Upper lobe of left lung (tissue), 6 donors: ENCODE results near the gene EPM2AIP1. TPM values are rescaled to one million over a fixed set of nuclear protein-coding genes. Genes with fewer than 3 reads are reported as not detected.

ENCODE experiments used
- ATAC-seq, 2 donors: fragments of 200-7000 bp; cut with Tn5 transposase; one replicate each; pipeline ENCODE4 v1.9.1; 2022; ENCODE audit warnings: mild to moderate bottlenecking in 2 of 2, moderate library complexity in 2 of 2; ENCODE audit not compliant: low FRiP score in 2 of 2
- DNase-seq, 2 donors: peaks; one replicate each; pipeline ENCODE4 v3.0.0-alpha.2; 2019 to 2020
- H3K27ac ChIP-seq, 4 donors: fragments of 200-600 bp; sonication (generic); one replicate each; pipeline ENCODE4 v1.5.1; 2016 to 2019
- H3K27me3 ChIP-seq, 4 donors: fragments of 200-600 bp; sonication (generic); one replicate each; pipeline ENCODE4 v1.5.1; 2017 to 2019
- H3K36me3 ChIP-seq, 4 donors: fragments of 200-600 bp; sonication (generic); one replicate each; pipeline ENCODE4 v1.5.1; 2016 to 2019
- H3K4me1 ChIP-seq, 4 donors: fragments of 200-600 bp; sonication (generic); one replicate each; pipeline ENCODE4 v1.5.1; 2018 to 2019
- H3K4me3 ChIP-seq, 4 donors: fragments of 200-600 bp; sonication (generic); one replicate each; pipeline ENCODE4 v1.5.1; 2017 to 2019; ENCODE audit warnings: mild to moderate bottlenecking in 2 of 4, moderate library complexity in 1 of 4
- H3K9me3 ChIP-seq, 4 donors: fragments of 200-600 bp; sonication (generic); one replicate each; pipeline ENCODE4 v1.5.1; 2018 to 2019
- EP300 ChIP-seq, 4 donors: sonication (generic); formaldehyde crosslinking; IDR thresholded peaks; one replicate each; pipeline ENCODE4 v1.5.1; 2017; ENCODE audit warnings: antibody characterized with exemption in 4 of 4, control low read depth in 2 of 4
- POLR2A ChIP-seq, 4 donors: fragments of 450-650 bp; IDR thresholded peaks; one replicate each; pipeline ENCODE4 v1.5.1; 2016 to 2017; ENCODE audit warnings: antibody characterized with exemption in 4 of 4, mild to moderate bottlenecking in 2 of 4
- POLR2AphosphoS5 ChIP-seq, 2 donors: sonication (generic); formaldehyde crosslinking; IDR thresholded peaks; one replicate each; pipeline ENCODE4 v1.5.1; 2017; ENCODE audit warnings: antibody characterized with exemption in 2 of 2
- WGBS, 2 donors: methylation state at CpG; one replicate each; pipeline ENCODE4 v1.1.5; 2017 to 2018; 5-methylcytosine and 5-hydroxymethylcytosine counted together
- total RNA-seq, 6 donors: library from RNA; depleted of rRNA in 4 of 6; stranded (reverse); fragments of >200 nt in 4 of 6; gene quantifications; one replicate each; pipeline versions ENCODE4 v1.1.0 to v1.2.1, GENCODE V29; 2016 to 2021
- TF ChIP-seq, protein P1 (sequence below), 6 experiments: fragments of 450-650 bp in 4 of 6; fragments of 200-600 bp in 2 of 6; sonication (generic) in 2 of 6; IDR thresholded peaks; one replicate each; pipeline ENCODE4 v1.5.1; 2016 to 2019; ENCODE audit warnings: antibody characterized with exemption in 6 of 6
- donor health status: DM: no; HTN: no; CAD: no; lungs with moderate emphysema.
- donor health status: DM: no; HTN: yes; CAD: no; lungs with severe emphysema.

EPM2AIP1 gene
- total RNA-seq, 6 donors from 2014 or later: 12.5 to 44.0 (median 18.1) TPM

DNA sequence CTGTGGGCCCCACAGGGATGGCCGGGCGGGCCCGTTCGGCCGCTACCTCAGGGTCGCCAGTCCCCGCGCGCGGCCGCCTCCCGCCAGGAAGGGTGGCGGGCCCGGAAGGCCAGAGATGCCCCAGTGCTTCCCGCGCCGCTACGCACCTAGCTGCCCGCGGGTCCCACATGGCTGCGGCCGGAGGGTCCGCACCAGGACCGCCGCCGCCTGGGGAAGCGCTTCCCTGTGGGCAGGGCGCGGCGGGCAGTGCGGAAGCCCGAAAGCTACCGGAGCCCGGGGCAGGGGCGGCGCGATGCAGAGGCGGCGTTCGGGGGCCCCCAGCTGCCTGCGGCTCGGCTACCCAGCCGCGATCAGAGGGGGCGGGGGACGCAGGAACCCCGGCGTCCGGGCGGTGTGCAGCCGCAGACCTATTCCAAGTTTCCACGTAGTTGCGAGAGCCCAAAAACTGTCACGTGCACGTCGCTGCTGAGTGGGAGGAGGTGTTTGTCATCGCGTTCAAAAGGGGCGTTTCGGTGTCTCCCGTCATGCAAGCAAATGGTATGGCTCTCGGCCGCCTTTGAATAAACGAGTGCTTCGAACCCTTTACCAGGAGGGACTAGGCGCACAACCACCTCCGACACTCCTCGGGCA, 48.2 kb downstream of the EPM2AIP1 start, which contains the start of gene TRANK1:
Gene TRANK1 (minus strand): TSS at position 414 of the 630 bp plus-strand sequence. CDS start 245 bp downstream, at position 169.
- Histone ChIP-seq H3K4me3 (peak within 1 kb of the TSS; percentile 58 to 92 (median 88)), H3K9me3 (peaks cover 0 to 10% (median 8%) of the 10 kb centered on the region in 4 donors), H3K27ac (peak within 1 kb of the TSS; percentile 81 to 93 (median 84)), H3K4me1 (peaks cover 11 to 36% (median 27%) of the 10 kb centered on the region in 4 donors), H3K27me3 (no peaks in the 10 kb centered on the region), H3K36me3 (no peaks in the 10 kb centered on the region)
- TF ChIP-seq, protein P1, sequence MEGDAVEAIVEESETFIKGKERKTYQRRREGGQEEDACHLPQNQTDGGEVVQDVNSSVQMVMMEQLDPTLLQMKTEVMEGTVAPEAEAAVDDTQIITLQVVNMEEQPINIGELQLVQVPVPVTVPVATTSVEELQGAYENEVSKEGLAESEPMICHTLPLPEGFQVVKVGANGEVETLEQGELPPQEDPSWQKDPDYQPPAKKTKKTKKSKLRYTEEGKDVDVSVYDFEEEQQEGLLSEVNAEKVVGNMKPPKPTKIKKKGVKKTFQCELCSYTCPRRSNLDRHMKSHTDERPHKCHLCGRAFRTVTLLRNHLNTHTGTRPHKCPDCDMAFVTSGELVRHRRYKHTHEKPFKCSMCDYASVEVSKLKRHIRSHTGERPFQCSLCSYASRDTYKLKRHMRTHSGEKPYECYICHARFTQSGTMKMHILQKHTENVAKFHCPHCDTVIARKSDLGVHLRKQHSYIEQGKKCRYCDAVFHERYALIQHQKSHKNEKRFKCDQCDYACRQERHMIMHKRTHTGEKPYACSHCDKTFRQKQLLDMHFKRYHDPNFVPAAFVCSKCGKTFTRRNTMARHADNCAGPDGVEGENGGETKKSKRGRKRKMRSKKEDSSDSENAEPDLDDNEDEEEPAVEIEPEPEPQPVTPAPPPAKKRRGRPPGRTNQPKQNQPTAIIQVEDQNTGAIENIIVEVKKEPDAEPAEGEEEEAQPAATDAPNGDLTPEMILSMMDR (IDR thresholded peaks at IDR 0.05): no peak
- peak in 3 of 4 donors; percentile 38 to 72 (median 43) for TF ChIP-seq POLR2A (IDR thresholded peaks at IDR 0.05)
- peak; percentile 50 to 58 for TF ChIP-seq POLR2AphosphoS5 (IDR thresholded peaks at IDR 0.05)
- 3 to 4% methylated on average over 19 to 41 of the region's 68 CpGs for WGBS, 2 donors
- ATAC-seq (peak; percentile 63 to 87), DNase-seq (peak; percentile 77 to 92)

DNA sequence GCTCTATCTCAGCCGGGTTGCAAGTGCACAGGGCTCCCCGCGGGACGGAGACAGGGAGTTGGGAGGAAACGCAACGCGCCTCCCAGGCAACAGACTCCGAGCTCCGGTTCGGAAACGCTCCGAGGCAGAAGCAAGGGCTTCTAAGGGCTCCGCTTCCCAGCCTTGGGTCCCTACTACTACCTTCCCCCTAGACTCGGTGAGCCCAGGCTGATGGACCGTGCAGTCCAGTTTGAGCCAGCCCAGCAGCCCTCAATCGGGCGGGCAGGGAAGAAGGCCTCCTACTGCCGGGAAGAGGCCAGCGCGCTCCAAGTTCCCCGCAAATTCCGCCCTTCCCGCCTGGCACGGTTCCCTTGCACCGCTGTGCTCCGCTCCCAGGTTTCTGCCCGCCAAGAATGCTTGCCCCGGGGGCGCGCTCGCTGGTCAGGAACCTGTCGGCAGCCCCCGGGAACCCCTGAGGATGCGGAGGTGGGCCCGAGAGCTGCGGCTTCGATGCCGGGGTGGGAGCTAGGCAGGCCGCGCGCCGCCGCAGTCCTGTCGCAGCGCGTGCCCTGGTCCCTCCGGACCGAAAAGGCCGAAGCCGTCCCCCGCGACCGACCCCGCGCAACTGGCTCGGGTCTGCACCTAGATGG, 48.8 kb downstream of the EPM2AIP1 start:
- Histone ChIP-seq H3K4me1 (peaks cover 11 to 36% (median 27%) of the 10 kb centered on the region in 4 donors), H3K9me3 (peaks cover 0 to 10% (median 8%) of the 10 kb centered on the region in 4 donors), H3K36me3 (no peaks in the 10 kb centered on the region), H3K27me3 (no peaks in the 10 kb centered on the region), H3K4me3 (peak overlapping the region; percentile 58 to 92 (median 88)), H3K27ac (peak overlapping the region; percentile 81 to 93 (median 84))
- peak in 1 of 2 donors; percentile 44 for TF ChIP-seq POLR2AphosphoS5 (IDR thresholded peaks at IDR 0.05)
- no peak for TF ChIP-seq EP300 (IDR thresholded peaks at IDR 0.05)
- TF ChIP-seq, protein P1 (IDR thresholded peaks at IDR 0.05): peak in 1 of 6 experiments; percentile 17
- TF ChIP-seq POLR2A (IDR thresholded peaks at IDR 0.05): no peak
- DNase-seq (peak in 1 of 2 donors; percentile 57), ATAC-seq (peak; percentile 77 to 90)
- WGBS, 2 donors: 1 to 2% methylated on average over 16 to 38 of the region's 56 CpGs

DNA sequence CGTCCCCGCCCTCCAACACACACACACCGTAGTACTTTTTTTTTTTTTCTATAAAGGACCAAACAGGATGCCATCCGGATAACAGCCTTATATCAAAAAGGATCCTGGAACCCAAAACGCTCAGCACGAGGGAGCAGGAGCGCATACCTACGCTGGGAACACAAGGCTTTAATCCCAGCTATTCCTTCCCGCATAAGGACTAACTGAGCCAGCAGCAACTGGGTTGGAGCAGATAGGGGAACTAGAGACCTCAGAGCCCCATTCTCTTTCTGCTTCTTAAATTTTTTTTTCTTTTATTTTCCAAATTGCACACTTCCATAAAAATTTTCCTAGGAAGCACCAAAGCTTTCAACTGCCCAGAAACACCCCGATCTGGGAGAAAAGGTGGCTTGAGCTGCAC, 49.3 kb downstream of the EPM2AIP1 start:
- ATAC-seq (peak in 1 of 2 donors; percentile 3), DNase-seq (no peak)
- Histone ChIP-seq H3K4me1 (peaks cover 11 to 36% (median 27%) of the 10 kb centered on the region in 4 donors), H3K36me3 (no peaks in the 10 kb centered on the region), H3K27me3 (no peaks in the 10 kb centered on the region), H3K27ac (peak overlapping the region; percentile 81 to 93 (median 84)), H3K4me3 (peak overlapping the region; percentile 58 to 92 (median 88)), H3K9me3 (peaks cover 0 to 10% (median 8%) of the 10 kb centered on the region in 4 donors)
- WGBS, 2 donors: 15 to 30% methylated on average over 10 of the region's 10 CpGs
- TF ChIP-seq POLR2A (IDR thresholded peaks at IDR 0.05) (no peak), POLR2AphosphoS5 (IDR thresholded peaks at IDR 0.05) (no peak), EP300 (IDR thresholded peaks at IDR 0.05) (no peak)
- TF ChIP-seq, protein P1 (IDR thresholded peaks at IDR 0.05): no peak

DNA sequence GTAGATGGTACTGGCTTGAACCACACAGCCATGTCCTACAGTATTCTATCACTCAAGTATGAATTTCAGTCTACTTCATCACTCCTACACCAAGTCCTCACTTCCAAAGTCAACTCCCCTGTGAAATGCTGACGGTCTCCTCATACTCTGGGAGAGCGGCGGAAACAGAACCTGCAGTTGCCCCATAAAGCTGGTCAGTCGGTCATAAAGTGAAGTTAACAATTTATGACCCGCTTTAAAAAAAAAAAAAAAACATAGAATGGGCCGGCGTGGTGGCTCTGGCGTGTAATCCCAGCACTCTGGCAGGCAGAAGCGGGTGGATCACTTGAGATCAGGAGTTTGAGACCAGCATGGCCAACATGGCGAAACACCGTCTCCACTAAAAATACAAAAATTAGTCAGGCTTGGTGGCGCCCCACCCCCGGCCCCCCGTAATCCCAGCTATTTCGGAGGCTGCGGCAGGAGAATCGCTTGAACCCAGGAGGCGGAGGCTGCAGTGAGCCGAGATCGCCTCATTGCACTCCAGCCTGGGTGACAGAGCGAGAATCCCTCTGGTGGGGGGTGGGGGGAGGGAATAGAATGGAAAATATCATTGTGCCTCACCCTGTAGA, 50.2 kb downstream of the EPM2AIP1 start:
- Histone ChIP-seq H3K4me3 (no peak overlapping the region), H3K36me3 (no peaks in the 10 kb centered on the region), H3K9me3 (peaks cover 0 to 5% (median 3%) of the 10 kb centered on the region in 4 donors), H3K27ac (no peak overlapping the region), H3K4me1 (peaks cover 11 to 36% (median 27%) of the 10 kb centered on the region in 4 donors), H3K27me3 (no peaks in the 10 kb centered on the region)
- TF ChIP-seq EP300 (IDR thresholded peaks at IDR 0.05) (no peak), POLR2AphosphoS5 (IDR thresholded peaks at IDR 0.05) (no peak), POLR2A (IDR thresholded peaks at IDR 0.05) (no peak)
- TF ChIP-seq, protein P1 (IDR thresholded peaks at IDR 0.05): no peak
- no peak for DNase-seq
- WGBS, 2 donors: 92 to 98% methylated on average over 21 of the region's 21 CpGs
- no peak for ATAC-seq
